NT2/D1 (cell line): ENCODE results near the gene CNPY2.

Source experiments
- SUZ12 ChIP-seq: IDR thresholded peaks from 2 replicates; pipeline ENCODE4 v1.6.1; 2011; ENCODE audit not compliant: insufficient read length, insufficient read depth; ENCODE audit errors: extremely low read depth
- YY1 ChIP-seq: IDR thresholded peaks from 2 replicates; pipeline ENCODE4 v1.6.1; 2011; ENCODE audit not compliant: insufficient read length, insufficient read depth
- ZNF274 ChIP-seq: IDR thresholded peaks from 2 replicates; pipeline ENCODE4 v1.6.1; 2011; ENCODE audit warnings: mild to moderate bottlenecking, low read depth, low read length

DNA sequence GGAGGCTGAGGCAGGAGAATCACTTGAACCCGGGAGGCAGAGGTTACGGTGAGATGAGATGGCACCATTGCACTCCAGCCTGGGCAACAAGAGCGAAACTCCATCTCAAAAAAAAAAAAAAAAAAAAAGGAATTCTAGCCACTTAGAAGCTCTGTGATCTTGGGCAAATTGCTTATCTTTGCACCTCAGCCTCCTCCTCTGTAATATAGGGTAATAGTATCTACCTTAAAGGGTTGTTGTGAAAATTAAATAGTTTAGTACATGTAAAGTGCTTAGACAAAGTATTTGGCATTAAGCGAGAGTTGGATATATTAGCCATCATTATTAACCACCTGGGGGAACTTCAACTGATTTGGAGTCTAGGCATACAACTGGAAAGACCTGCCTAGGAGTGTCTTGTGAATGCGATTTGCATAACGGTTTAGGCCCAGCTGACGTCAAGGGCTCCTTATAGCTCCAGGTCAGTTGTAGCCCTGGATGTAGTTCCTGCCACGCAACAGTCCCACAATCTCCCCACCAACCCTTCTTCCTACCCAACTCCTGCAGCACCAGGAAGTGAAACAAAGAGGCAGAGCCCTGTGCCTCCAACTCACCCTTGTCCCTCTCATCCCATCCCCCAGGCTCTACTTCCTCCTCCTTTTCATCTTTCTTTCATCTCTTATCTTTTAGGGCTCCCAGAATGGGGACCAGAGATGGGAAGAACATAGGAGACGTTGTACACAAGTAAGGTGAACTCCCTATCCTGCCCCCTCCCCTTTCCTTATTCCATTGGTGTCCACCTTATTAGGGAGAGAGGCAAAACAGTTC, 20.8 kb upstream of the CNPY2 start:
- TF ChIP-seq YY1: no peak
- TF ChIP-seq ZNF274: no peak
- TF ChIP-seq SUZ12: no peak
